ENCODE results near the gene GREB1. TPM values are rescaled to one million over a fixed set of nuclear protein-coding genes. Genes with fewer than 3 reads are reported as not detected.

Gene GREB1
- total and polyA plus RNA-seq, 2 of the 13 experiments (the other 11 are each of a cell fraction or from before 2014, with no cell fraction given): 31.3 to 61.2 TPM

DNA sequence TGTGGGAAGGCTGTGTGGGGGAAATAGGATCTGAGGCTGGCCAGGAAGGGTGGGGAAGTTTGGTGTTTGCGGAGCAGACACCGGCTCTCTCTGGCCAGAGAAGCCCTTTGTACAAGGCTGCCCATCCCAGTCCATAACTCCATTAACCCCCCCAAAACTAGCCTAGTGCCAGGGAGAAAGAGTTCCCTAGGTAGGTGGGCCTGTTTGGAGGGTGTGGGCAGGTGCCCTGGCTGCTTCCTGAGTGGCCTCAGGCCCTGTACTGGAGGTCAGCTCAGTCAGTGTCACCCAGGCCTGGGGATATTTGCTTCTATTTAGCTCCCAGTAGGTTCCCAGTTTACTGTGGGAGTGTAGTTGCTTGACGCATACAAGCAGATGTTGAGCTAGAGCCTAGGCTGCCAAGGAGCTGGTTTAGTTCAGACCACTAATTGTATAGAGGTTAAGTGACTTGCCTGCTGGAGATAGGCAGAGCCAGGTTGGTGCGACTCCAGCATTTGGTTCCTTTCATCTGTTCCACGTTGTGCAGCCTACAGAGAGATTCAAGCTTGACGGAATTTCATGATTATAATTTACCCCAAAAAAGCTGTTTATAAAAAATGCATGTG lies 2.9 kb upstream of the GREB1 start (continued):
- TF ChIP-seq, protein P1, sequence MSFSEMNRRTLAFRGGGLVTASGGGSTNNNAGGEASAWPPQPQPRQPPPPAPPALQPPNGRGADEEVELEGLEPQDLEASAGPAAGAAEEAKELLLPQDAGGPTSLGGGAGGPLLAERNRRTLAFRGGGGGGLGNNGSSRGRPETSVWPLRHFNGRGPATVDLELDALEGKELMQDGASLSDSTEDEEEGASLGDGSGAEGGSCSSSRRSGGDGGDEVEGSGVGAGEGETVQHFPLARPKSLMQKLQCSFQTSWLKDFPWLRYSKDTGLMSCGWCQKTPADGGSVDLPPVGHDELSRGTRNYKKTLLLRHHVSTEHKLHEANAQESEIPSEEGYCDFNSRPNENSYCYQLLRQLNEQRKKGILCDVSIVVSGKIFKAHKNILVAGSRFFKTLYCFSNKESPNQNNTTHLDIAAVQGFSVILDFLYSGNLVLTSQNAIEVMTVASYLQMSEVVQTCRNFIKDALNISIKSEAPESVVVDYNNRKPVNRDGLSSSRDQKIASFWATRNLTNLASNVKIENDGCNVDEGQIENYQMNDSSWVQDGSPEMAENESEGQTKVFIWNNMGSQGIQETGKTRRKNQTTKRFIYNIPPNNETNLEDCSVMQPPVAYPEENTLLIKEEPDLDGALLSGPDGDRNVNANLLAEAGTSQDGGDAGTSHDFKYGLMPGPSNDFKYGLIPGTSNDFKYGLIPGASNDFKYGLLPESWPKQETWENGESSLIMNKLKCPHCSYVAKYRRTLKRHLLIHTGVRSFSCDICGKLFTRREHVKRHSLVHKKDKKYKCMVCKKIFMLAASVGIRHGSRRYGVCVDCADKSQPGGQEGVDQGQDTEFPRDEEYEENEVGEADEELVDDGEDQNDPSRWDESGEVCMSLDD (CRISPR knock-in tag; IDR thresholded peaks at IDR 0.05; ENCODE audit: borderline replicate concordance): no peak
- TF ChIP-seq SALL1 (CRISPR knock-in tag; IDR thresholded peaks at IDR 0.05) (peak; percentile 39; the same call in 1 of the 2 replicates), ZBTB7B (CRISPR knock-in tag; IDR thresholded peaks at IDR 0.05) (no peak), EHMT2 (IDR thresholded peaks at IDR 0.05; ENCODE audit: borderline replicate concordance, low read depth, low read length) (no peak), IKZF4 (CRISPR knock-in tag; IDR thresholded peaks at IDR 0.05; ENCODE audit: borderline replicate concordance, low read depth, not compliant biosample characterization) (no peak), ZNF17 (CRISPR knock-in tag; IDR thresholded peaks at IDR 0.05) (no peak), RBAK (CRISPR knock-in tag; IDR thresholded peaks at IDR 0.05) (no peak), DNMT3B (CRISPR knock-in tag; conservative IDR thresholded peaks at IDR 0.05) (no peak), ARHGAP35 (CRISPR knock-in tag; IDR thresholded peaks at IDR 0.05; ENCODE audit: borderline replicate concordance) (no peak), NRL (CRISPR knock-in tag; IDR thresholded peaks at IDR 0.05; ENCODE audit: borderline replicate concordance) (no peak), ZNF10 (CRISPR knock-in tag; IDR thresholded peaks at IDR 0.05; ENCODE audit: borderline replicate concordance, low read depth) (no peak), ZBTB38 (CRISPR knock-in tag; IDR thresholded peaks at IDR 0.05) (peak; percentile 39), MTF1 (CRISPR knock-in tag; IDR thresholded peaks at IDR 0.05) (no peak), ZFP37 (CRISPR knock-in tag; IDR thresholded peaks at IDR 0.05; ENCODE audit: borderline replicate concordance) (no peak), ARNT (IDR thresholded peaks at IDR 0.05) (no peak), ATM (IDR thresholded peaks at IDR 0.05; ENCODE audit: borderline replicate concordance) (no peak), KLF9 (CRISPR knock-in tag; IDR thresholded peaks at IDR 0.05; ENCODE audit: low read depth) (no peak), ZNF850 (CRISPR knock-in tag; conservative IDR thresholded peaks at IDR 0.05) (no peak), MAFG (CRISPR knock-in tag; IDR thresholded peaks at IDR 0.05) (no peak), KDM2A (CRISPR knock-in tag; IDR thresholded peaks at IDR 0.05; ENCODE audit: borderline replicate concordance, low read depth) (no peak), ZNF552 (CRISPR knock-in tag; IDR thresholded peaks at IDR 0.05; ENCODE audit: borderline replicate concordance) (no peak), GZF1 (CRISPR knock-in tag; IDR thresholded peaks at IDR 0.05) (no peak), ZNF629 (CRISPR knock-in tag; conservative IDR thresholded peaks at IDR 0.05) (no peak), RBFOX2 (IDR thresholded peaks at IDR 0.05; ENCODE audit: low read depth, low read length) (no peak)
- TF ChIP-seq, protein P2, sequence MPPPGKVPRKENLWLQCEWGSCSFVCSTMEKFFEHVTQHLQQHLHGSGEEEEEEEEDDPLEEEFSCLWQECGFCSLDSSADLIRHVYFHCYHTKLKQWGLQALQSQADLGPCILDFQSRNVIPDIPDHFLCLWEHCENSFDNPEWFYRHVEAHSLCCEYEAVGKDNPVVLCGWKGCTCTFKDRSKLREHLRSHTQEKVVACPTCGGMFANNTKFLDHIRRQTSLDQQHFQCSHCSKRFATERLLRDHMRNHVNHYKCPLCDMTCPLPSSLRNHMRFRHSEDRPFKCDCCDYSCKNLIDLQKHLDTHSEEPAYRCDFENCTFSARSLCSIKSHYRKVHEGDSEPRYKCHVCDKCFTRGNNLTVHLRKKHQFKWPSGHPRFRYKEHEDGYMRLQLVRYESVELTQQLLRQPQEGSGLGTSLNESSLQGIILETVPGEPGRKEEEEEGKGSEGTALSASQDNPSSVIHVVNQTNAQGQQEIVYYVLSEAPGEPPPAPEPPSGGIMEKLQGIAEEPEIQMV (CRISPR knock-in tag; IDR thresholded peaks at IDR 0.05; ENCODE audit: low read depth): 0 out of 2 replicates have a peak, but pooled peaks have one; percentile 39
- TF ChIP-seq, protein P3, sequence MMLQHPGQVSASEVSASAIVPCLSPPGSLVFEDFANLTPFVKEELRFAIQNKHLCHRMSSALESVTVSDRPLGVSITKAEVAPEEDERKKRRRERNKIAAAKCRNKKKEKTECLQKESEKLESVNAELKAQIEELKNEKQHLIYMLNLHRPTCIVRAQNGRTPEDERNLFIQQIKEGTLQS (CRISPR knock-in tag; IDR thresholded peaks at IDR 0.05): no peak
- TF ChIP-seq, protein P4, sequence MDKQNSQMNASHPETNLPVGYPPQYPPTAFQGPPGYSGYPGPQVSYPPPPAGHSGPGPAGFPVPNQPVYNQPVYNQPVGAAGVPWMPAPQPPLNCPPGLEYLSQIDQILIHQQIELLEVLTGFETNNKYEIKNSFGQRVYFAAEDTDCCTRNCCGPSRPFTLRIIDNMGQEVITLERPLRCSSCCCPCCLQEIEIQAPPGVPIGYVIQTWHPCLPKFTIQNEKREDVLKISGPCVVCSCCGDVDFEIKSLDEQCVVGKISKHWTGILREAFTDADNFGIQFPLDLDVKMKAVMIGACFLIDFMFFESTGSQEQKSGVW (CRISPR knock-in tag; IDR thresholded peaks at IDR 0.05; ENCODE audit: borderline replicate concordance): no peak

All from HepG2 (cell line).